ENCODE measurements around the gene PRKN. TPM values are rescaled to one million over a fixed set of nuclear protein-coding genes. Genes with fewer than 3 reads are reported as not detected.

The PRKN gene
- total RNA-seq, 1 donor from 2014 or later, result 4.9 TPM

DNA sequence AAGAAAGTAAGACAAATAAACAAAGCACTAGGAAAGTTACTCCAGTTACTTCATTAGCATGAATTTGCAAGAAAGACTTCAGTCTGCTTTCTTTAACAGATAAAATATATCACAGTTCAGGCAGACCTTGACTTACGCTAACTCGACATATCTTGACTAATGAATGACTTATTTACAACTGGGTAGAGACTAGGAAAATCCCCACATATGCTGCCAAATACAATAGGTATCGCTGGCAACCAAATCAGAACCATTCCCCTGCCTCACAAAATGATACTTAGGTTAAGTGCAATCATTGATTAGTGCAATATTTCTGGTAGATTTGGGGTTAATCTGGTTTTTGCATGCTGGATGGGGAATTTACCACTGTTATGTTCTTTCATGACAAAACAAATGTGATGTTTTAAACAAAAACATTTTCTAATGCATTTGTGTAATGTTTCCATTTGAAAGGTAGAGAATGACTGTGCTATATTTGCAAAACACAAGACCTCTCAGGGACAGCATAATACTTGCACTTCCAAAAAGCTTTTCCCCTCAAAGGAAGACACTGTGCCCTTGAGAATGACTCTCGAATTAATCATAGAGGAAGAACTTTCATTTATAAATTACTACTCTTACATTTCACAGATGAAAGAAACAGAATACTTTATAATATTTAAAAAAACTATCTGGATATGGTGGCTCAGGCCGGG lies 101.6 kb downstream of the PRKN start:
- Histone ChIP-seq H3K4me1 (peaks cover 8% of the 10 kb centered on the region), H3K9me3 (no peaks in the 10 kb centered on the region), H3K27ac (no peak overlapping the region), H3K4me3 (no peak overlapping the region), H3K27me3 (no peaks in the 10 kb centered on the region), H3K36me3 (no peaks in the 10 kb centered on the region)
- intact Hi-C loops (cut with DNase I), result no loop called here
- TF ChIP-seq POLR2AphosphoS5 (IDR thresholded peaks at IDR 0.05; ENCODE audit: insufficient read depth in 1 of 2, low read depth in 1 of 2) (no peak), POLR2A (IDR thresholded peaks at IDR 0.05) (no peak)
- TF ChIP-seq, protein P1, sequence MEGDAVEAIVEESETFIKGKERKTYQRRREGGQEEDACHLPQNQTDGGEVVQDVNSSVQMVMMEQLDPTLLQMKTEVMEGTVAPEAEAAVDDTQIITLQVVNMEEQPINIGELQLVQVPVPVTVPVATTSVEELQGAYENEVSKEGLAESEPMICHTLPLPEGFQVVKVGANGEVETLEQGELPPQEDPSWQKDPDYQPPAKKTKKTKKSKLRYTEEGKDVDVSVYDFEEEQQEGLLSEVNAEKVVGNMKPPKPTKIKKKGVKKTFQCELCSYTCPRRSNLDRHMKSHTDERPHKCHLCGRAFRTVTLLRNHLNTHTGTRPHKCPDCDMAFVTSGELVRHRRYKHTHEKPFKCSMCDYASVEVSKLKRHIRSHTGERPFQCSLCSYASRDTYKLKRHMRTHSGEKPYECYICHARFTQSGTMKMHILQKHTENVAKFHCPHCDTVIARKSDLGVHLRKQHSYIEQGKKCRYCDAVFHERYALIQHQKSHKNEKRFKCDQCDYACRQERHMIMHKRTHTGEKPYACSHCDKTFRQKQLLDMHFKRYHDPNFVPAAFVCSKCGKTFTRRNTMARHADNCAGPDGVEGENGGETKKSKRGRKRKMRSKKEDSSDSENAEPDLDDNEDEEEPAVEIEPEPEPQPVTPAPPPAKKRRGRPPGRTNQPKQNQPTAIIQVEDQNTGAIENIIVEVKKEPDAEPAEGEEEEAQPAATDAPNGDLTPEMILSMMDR (IDR thresholded peaks at IDR 0.05), result no peak
- no peak for DNase-seq (ENCODE audit: extremely low spot score in 2 of 2)

DNA sequence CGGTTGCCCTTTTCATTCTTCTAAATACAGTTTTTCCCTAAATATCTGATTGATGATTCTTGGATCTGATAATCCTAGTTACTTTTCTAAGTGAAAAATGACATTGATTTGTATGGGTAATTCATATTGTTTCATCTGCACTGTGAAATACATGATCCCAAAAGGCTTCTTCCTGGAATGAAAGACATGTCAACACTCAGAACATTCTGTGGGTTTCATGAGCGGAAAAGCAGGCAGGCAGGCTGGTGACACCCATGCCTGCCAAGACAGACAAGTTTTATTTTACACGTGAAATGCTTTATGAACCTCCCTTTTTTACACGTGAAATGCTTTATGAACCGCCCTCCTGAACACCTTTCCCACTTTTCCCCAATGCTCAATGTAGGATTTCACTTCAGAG lies 105.0 kb downstream of the PRKN start:
- H3K36me3 ChIP-seq, result no peaks in the 10 kb centered on the region
- H3K4me3 ChIP-seq, result no peak overlapping the region
- no peak overlapping the region for H3K27ac ChIP-seq
- H3K9me3 ChIP-seq, result no peaks in the 10 kb centered on the region
- TF ChIP-seq, protein P1 (IDR thresholded peaks at IDR 0.05), result no peak
- TF ChIP-seq POLR2A (IDR thresholded peaks at IDR 0.05), result no peak
- no peak for TF ChIP-seq POLR2AphosphoS5 (IDR thresholded peaks at IDR 0.05; ENCODE audit: insufficient read depth in 1 of 2, low read depth in 1 of 2)
- no peak for DNase-seq (ENCODE audit: extremely low spot score in 2 of 2)
- peaks cover 8% of the 10 kb centered on the region for H3K4me1 ChIP-seq
- H3K27me3 ChIP-seq, result no peaks in the 10 kb centered on the region
- intact Hi-C loops (cut with DNase I), result no loop called here

DNA sequence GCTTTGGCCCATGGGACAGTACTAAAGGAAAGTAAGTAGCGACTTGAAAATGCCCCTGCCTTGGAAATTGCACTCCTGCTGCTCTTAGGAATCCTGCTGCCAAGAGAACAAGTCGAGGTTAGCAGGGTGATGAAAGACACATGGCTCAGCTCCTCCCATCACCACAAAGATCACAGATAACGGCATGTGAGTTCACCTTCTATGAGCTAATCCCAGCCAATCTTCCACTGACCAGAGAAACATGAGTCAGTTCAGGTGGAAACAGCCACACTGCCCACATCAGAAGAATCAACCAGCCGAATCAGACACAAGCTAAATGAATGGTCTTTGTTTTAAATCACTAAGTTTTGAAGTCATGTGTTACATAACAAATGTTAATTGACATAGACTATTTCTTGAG lies 106.3 kb downstream of the PRKN start:
- Histone ChIP-seq H3K36me3 (no peaks in the 10 kb centered on the region), H3K4me1 (peaks cover 8% of the 10 kb centered on the region), H3K4me3 (no peak overlapping the region), H3K27ac (no peak overlapping the region), H3K27me3 (no peaks in the 10 kb centered on the region), H3K9me3 (no peaks in the 10 kb centered on the region)
- intact Hi-C loops (cut with DNase I), result no loop called here
- no peak for DNase-seq (ENCODE audit: extremely low spot score in 2 of 2)
- TF ChIP-seq POLR2A (IDR thresholded peaks at IDR 0.05) (no peak), POLR2AphosphoS5 (IDR thresholded peaks at IDR 0.05; ENCODE audit: insufficient read depth in 1 of 2, low read depth in 1 of 2) (no peak)
- TF ChIP-seq, protein P1 (IDR thresholded peaks at IDR 0.05), result no peak

DNA sequence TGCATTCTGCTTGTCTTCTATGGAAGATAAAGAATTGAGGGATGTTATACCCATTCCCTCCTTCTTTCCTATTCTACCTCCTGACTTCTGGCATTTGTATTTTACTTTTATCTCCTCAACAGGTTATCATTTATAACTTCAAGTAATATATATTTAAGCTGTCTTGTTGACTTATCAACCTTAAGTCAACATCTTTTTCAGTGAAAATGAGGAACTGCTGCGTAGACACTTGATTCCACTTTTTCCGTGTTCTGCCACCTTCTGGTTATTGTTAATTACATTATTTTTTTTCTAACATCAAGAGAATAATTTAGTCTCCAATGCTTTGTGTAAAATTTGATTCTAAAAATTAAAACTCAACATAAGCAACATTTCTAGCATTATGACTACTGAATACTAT lies 107.5 kb downstream of the PRKN start:
- intact Hi-C loops (cut with DNase I), result no loop called here
- TF ChIP-seq POLR2AphosphoS5 (IDR thresholded peaks at IDR 0.05; ENCODE audit: insufficient read depth in 1 of 2, low read depth in 1 of 2), result no peak
- TF ChIP-seq, protein P1 (IDR thresholded peaks at IDR 0.05), result no peak
- no peak for TF ChIP-seq POLR2A (IDR thresholded peaks at IDR 0.05)
- peaks cover 19% of the 10 kb centered on the region for H3K4me1 ChIP-seq
- H3K27ac ChIP-seq, result no peak overlapping the region
- no peak for DNase-seq (ENCODE audit: extremely low spot score in 2 of 2)
- no peak overlapping the region for H3K4me3 ChIP-seq
- H3K36me3 ChIP-seq, result no peaks in the 10 kb centered on the region
- no peaks in the 10 kb centered on the region for H3K27me3 ChIP-seq
- no peaks in the 10 kb centered on the region for H3K9me3 ChIP-seq

DNA sequence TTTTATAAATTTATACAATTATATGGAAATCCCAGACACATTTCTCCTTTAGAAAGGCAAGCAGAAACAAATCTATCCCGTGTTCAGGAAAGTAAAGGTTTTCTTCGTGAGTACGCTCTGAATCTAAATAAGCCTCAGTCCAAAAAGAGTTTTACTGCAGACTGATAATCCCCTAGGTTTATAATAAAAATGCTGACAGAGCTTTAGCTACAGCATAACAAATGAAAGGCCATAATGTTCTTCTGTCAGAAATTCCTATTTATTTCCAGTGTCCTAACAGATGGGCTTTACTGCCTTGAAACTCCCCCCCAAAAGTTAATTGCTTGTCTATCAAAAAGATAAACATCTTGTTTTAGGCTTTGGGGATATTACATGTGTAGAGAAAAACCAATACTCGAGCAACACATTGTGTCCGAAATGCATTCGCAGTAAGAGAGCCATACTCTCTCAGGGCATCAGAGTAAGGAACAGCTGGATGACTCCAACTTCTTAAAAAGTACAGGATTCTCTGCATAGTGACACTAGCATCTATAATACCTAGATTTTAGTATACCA lies 109.0 kb downstream of the PRKN start:
- DNase-seq (ENCODE audit: extremely low spot score in 2 of 2), result no peak
- intact Hi-C loops (cut with DNase I), result no loop called here
- TF ChIP-seq POLR2A (IDR thresholded peaks at IDR 0.05), result no peak
- TF ChIP-seq, protein P1 (IDR thresholded peaks at IDR 0.05), result no peak
- TF ChIP-seq POLR2AphosphoS5 (IDR thresholded peaks at IDR 0.05; ENCODE audit: insufficient read depth in 1 of 2, low read depth in 1 of 2), result no peak
- H3K27ac ChIP-seq, result no peak overlapping the region
- no peaks in the 10 kb centered on the region for H3K9me3 ChIP-seq
- H3K4me1 ChIP-seq, result peaks cover 20% of the 10 kb centered on the region
- no peak overlapping the region for H3K4me3 ChIP-seq
- H3K27me3 ChIP-seq, result no peaks in the 10 kb centered on the region
- H3K36me3 ChIP-seq, result no peaks in the 10 kb centered on the region
